T-helper 1 cell treated with Interleukin-12 subunit alpha and Interleukin-12 subunit beta and Interleukin-4 antibody, amounts not matched to agents 30 μg/mL and 1 μg/mL, for 36 hours (primary cell): ENCODE results near the gene TMEM86A.
"Not testable (repeated sequence)": the region's sequence is repeated elsewhere in the genome, so short reads cannot be mapped to it uniquely, and the experiment has no call there.

Experiments
- H3K27ac Mint-ChIP-seq: one replicate; pipeline ENCODE4 v1.8.0; 2021; ENCODE audit warnings: mild to moderate bottlenecking, mixed read lengths
- H3K27me3 Mint-ChIP-seq: one replicate; pipeline ENCODE4 v1.8.0; 2021; ENCODE audit warnings: low read depth, mixed read lengths
- H3K36me3 Mint-ChIP-seq: one replicate; pipeline ENCODE4 v1.8.0; 2021; ENCODE audit warnings: low read depth, mixed read lengths
- H3K4me1 Mint-ChIP-seq: one replicate; pipeline ENCODE4 v1.8.0; 2021; ENCODE audit warnings: low read depth, mixed read lengths
- H3K4me3 Mint-ChIP-seq: one replicate; pipeline ENCODE4 v1.8.0; 2021; ENCODE audit warnings: mild to moderate bottlenecking, moderate library complexity, mixed read lengths
- H3K9me3 Mint-ChIP-seq: one replicate; pipeline ENCODE4 v1.8.0; 2021; ENCODE audit warnings: mixed read lengths

TMEM86A gene

DNA sequence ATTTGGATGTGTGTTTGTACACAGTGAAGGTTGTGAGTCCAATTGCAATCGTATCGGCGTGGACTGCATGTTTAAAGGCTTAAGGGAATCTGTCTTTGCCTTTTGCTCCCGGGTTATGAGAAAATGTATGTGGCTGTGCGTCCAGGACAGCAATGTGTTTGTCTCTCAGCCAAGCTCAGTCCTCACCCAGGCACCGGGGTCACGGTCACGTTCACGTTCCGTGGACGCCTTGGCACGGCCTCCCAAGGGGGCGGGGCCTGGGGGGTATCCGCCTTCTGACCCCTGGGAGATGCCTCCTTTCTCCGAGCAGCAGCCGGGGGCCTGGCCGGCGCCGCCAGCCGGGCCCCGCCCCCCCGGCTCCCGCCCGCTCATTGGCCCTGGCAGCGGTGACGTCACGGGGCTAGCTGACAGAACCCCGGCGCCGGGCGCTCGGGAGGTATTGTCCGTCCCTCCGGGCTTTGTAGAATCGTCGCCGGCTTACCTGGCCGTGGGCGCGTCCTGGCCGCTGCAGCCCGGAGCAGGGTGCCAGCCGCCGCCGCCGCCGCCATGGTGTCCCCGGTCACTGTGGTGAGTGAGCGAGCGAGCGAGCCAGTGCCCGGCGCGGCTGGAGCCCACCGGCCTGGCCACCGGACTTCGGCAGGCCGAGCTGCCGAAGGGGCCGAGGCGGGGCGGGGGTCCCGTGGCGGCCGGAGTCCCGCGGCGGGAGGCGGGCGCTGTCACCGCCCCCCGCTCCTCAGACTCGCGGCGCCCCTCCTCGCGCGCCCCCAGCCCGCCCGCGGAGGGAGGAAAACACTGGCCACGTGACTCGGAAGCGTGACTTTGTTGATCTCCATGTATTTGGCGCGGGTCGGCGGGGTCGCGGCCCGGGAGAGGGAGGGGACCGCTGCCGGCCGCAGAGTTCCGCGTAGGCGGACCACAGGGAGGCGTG lies at the start of gene TMEM86A:
TSS of gene TMEM86A (plus strand) at position 439 of the 928 bp plus-strand sequence. CDS start at position 547, 108 bp downstream.
- peaks cover 17% of the 10 kb centered on the region for H3K4me1 Mint-ChIP-seq
- peak within 1 kb of the TSS; percentile 81 for H3K4me3 Mint-ChIP-seq
- no peaks in the 10 kb centered on the region for H3K9me3 Mint-ChIP-seq
- peak within 1 kb of the TSS; percentile 49 for H3K27ac Mint-ChIP-seq
- H3K36me3 Mint-ChIP-seq, result no peaks in the 10 kb centered on the region
- H3K27me3 Mint-ChIP-seq, result peaks cover 32% of the 10 kb centered on the region

DNA sequence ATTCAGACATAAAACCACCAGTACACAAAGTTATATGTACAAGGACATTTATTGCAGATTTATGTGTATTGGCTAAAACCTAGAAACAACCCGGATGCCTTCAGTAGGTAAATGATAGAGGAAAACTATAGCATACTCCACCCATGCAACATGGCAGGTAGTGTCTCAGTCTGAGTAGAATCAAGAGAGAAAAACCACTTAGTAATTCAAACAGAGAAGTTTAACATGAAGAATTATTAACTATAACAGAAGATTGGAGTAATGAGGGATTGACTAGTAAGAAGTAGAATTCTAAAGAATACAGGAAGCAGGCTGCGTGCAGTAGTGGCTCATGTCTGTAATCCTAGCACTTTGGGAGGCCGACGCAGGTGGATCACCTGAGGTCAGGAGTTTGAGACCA lies 48.2 kb upstream of the TMEM86A start:
- H3K36me3 Mint-ChIP-seq, result no peaks in the 10 kb centered on the region
- no peak overlapping the region for H3K4me3 Mint-ChIP-seq
- H3K9me3 Mint-ChIP-seq, result no peaks in the 10 kb centered on the region
- H3K27ac Mint-ChIP-seq, result no peak overlapping the region
- no peaks in the 10 kb centered on the region for H3K27me3 Mint-ChIP-seq
- peaks cover 13% of the 10 kb centered on the region for H3K4me1 Mint-ChIP-seq

- H3K27ac Mint-ChIP-seq, result no peak overlapping the region
- H3K4me1 Mint-ChIP-seq, result peaks cover 13% of the 10 kb centered on the region
- H3K9me3 Mint-ChIP-seq, result no peaks in the 10 kb centered on the region
- H3K36me3 Mint-ChIP-seq, result no peaks in the 10 kb centered on the region
- H3K4me3 Mint-ChIP-seq, result no peak overlapping the region
- no peaks in the 10 kb centered on the region for H3K27me3 Mint-ChIP-seq
These were observed 47.6 kb upstream of the TMEM86A start for GRCh38 chr11:18650859-18651557.

GRCh38 chr11:18657673-18658072 lies 40.9 kb upstream of the TMEM86A start:
- Mint-ChIP-seq H3K4me3 (no peak overlapping the region), H3K27me3 (peaks cover 18% of the 10 kb centered on the region), H3K36me3 (peaks cover 2% of the 10 kb centered on the region), H3K27ac (no peak overlapping the region), H3K4me1 (peaks cover 2% of the 10 kb centered on the region), H3K9me3 (peaks cover 4% of the 10 kb centered on the region)

DNA sequence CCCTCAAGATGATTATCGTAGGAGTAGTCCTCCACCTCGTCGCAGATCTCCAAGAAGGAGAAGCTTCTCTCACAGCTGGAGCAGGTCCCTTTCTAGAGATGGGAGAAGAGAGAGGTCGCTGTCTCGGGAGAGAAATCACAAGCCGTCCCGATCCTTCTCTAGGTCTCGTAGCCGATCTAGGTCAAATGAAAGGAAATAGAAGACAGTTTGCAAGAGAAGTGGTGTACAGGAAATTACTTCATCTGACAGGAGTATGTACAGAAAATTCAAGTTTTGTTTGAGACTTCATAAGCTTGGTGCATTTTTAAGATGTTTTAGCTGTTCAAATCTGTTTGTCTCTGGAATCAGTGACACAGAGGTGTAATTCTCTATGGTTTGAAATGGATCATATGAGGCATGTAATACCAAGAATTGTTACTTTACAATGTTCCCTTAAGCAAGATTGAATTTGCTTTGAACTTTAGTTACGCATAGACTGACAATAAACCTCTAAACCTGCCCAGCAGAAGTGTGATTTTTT lies 33.2 kb upstream of the TMEM86A start:
- Mint-ChIP-seq H3K27me3 (peaks cover 20% of the 10 kb centered on the region), H3K27ac (peak overlapping the region; percentile 69), H3K4me3 (peak overlapping the region; percentile 47), H3K4me1 (peaks cover 21% of the 10 kb centered on the region)
- H3K9me3 Mint-ChIP-seq, H3K36me3 Mint-ChIP-seq: not testable (repeated sequence)

DNA sequence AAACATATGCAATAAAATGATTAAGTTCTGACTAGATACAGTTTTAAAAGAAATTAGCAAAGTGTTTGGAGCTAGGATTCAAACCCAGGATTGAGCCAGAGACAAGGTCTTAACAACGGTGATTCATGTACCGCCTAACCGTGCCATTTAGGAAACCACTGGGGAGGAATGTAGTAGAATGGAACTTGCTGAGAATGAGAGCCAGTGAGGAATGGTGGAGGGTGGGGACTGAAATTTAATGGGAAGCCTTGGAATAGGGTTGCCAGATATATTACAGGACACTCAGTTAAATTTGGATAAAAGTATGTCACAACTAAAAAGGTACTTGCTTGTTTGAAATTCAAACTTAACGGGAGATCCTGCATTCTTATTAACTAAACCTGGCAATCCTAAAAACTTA lies 30.4 kb upstream of the TMEM86A start:
- Mint-ChIP-seq H3K4me3 (no peak overlapping the region), H3K27me3 (peaks cover 5% of the 10 kb centered on the region), H3K9me3 (no peaks in the 10 kb centered on the region), H3K27ac (peak overlapping the region; percentile 52), H3K4me1 (peaks cover 27% of the 10 kb centered on the region), H3K36me3 (no peaks in the 10 kb centered on the region)

- H3K4me1 Mint-ChIP-seq, result peaks cover 27% of the 10 kb centered on the region
- H3K9me3 Mint-ChIP-seq, result no peaks in the 10 kb centered on the region
- peak overlapping the region; percentile 43 for H3K27ac Mint-ChIP-seq
- H3K36me3 Mint-ChIP-seq, result no peaks in the 10 kb centered on the region
- peaks cover 5% of the 10 kb centered on the region for H3K27me3 Mint-ChIP-seq
- no peak overlapping the region for H3K4me3 Mint-ChIP-seq
These were observed 29.4 kb upstream of the TMEM86A start for GRCh38 chr11:18669219-18669596.

DNA sequence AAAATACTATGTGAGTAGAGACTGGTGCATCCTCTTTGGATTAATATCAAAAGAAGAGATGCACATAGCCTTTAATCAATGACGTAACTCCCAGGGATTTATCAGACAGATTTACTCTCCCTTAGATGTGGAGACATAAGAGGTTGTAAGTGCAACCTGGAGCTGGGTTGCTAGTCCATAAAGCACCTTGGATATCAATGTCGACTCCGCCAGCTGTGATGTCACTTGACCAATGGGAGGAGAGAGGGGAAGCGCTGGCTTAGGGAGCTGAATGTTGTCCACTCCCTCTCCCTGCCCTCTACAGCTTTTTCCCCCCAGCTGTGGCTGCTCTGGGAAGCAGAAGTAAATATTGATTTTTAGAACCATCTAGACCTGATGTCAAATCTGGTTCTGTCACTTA lies 28.9 kb upstream of the TMEM86A start:
- Mint-ChIP-seq H3K4me3 (no peak overlapping the region), H3K9me3 (no peaks in the 10 kb centered on the region), H3K27ac (no peak overlapping the region), H3K27me3 (peaks cover 5% of the 10 kb centered on the region), H3K36me3 (no peaks in the 10 kb centered on the region), H3K4me1 (peaks cover 27% of the 10 kb centered on the region)

DNA sequence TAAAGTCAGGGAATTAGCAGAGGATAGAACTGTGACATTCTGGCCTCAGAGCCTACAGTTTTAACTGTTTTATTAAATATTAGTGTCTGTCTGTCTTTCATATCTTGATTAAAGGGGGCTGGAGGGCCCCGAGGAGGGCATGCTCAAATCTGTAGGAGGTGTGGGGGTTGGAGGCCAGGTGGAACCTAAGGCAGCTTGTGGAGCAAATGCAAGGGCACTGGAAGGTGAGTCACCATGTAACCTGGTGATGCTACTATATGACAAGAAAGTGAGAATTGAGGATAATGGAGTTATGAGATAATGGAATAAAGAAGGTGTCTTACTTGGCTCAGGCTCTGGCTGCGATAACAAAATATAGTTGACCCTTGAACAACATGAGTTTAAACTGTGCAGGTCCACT lies 27.3 kb upstream of the TMEM86A start:
- H3K36me3 Mint-ChIP-seq, result no peaks in the 10 kb centered on the region
- H3K4me1 Mint-ChIP-seq, result peaks cover 20% of the 10 kb centered on the region
- H3K4me3 Mint-ChIP-seq, result no peak overlapping the region
- peak overlapping the region; percentile 17 for H3K27ac Mint-ChIP-seq
- no peaks in the 10 kb centered on the region for H3K9me3 Mint-ChIP-seq
- H3K27me3 Mint-ChIP-seq, result no peaks in the 10 kb centered on the region

- H3K36me3 Mint-ChIP-seq, H3K27me3 Mint-ChIP-seq, H3K9me3 Mint-ChIP-seq: not testable (repeated sequence)
- H3K4me1 Mint-ChIP-seq, result peaks cover 20% of the 10 kb centered on the region
- H3K27ac Mint-ChIP-seq, result peak overlapping the region; percentile 89
- H3K4me3 Mint-ChIP-seq, result peak overlapping the region; percentile 68
These were observed 26.4 kb upstream of the TMEM86A start for GRCh38 chr11:18672209-18672608.

DNA sequence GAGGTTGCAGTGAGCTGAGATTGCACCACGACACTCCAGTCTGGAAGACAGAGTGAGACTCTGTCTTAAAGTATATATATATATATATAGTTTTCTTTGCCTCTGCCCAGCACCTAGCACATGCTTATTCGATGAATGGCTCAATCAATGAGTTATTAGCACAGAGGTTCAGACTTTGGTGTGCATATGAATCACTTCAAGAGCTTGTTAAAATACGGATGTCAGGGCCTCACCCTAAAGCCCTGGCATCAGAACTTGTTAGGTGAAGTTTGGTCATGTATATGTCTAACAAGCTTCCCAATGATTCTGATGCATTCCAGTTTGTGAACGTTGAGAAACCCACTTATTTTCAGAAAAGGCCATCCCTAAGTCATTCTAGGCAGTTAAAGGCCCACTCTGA lies 21.8 kb upstream of the TMEM86A start:
- Mint-ChIP-seq H3K4me3 (no peak overlapping the region), H3K27ac (no peak overlapping the region), H3K4me1 (peaks cover 7% of the 10 kb centered on the region), H3K9me3 (no peaks in the 10 kb centered on the region), H3K27me3 (no peaks in the 10 kb centered on the region), H3K36me3 (no peaks in the 10 kb centered on the region)

- Mint-ChIP-seq H3K4me3 (no peak overlapping the region), H3K27me3 (no peaks in the 10 kb centered on the region), H3K4me1 (peaks cover 4% of the 10 kb centered on the region), H3K27ac (no peak overlapping the region), H3K9me3 (no peaks in the 10 kb centered on the region), H3K36me3 (no peaks in the 10 kb centered on the region)
These were observed 21.0 kb upstream of the TMEM86A start for GRCh38 chr11:18677560-18677959.

- not testable (repeated sequence) for H3K4me3 Mint-ChIP-seq, H3K9me3 Mint-ChIP-seq, H3K4me1 Mint-ChIP-seq, H3K27ac Mint-ChIP-seq, H3K36me3 Mint-ChIP-seq
- H3K27me3 Mint-ChIP-seq, result peaks cover 14% of the 10 kb centered on the region
These were observed 16.6 kb upstream of the TMEM86A start for GRCh38 chr11:18681949-18682348.

DNA sequence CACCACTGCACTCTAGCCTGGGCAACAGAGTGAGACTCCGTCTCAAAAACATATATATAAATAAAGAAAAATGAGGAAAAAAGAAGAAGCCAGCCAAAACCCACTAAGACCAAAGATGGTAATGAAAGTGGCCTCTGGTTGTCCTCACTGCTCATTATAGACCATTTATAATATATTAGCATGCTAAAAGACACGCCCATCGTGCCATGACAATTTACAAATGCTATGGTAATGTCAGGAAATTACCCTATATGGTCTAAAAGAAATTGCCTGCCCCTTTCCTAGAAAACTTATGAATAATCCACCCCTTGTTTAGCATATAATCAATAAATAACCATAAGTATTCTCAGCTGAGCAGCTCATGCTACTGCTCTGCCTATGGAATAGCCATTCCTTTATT lies 16.1 kb upstream of the TMEM86A start:
- peaks cover 5% of the 10 kb centered on the region for H3K4me1 Mint-ChIP-seq
- no peaks in the 10 kb centered on the region for H3K36me3 Mint-ChIP-seq
- H3K27ac Mint-ChIP-seq, result no peak overlapping the region
- H3K9me3 Mint-ChIP-seq, result no peaks in the 10 kb centered on the region
- peaks cover 14% of the 10 kb centered on the region for H3K27me3 Mint-ChIP-seq
- no peak overlapping the region for H3K4me3 Mint-ChIP-seq

DNA sequence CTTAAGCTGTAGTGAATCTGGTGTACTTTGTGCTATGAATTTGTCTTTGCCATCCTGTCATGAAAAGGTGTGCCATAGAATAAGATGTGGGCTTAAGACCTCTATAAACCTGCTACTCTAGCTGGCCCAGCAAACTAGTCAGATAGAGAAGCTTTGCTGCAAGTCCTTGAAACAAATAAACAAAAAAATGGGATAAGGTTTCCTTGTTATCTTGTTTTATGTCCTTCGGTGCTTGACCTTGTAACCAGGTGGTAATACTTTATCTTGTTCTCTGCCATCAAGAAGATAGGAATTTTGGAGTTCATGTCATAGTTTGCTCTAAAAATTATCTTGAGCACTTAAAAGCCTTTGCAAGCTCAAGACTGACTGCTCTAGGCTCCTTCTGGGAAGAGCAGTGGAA lies 14.3 kb upstream of the TMEM86A start:
- Mint-ChIP-seq H3K27ac (no peak overlapping the region), H3K9me3 (no peaks in the 10 kb centered on the region), H3K4me3 (no peak overlapping the region), H3K27me3 (peaks cover 14% of the 10 kb centered on the region), H3K36me3 (no peaks in the 10 kb centered on the region), H3K4me1 (peaks cover 5% of the 10 kb centered on the region)
